ENCODE data around the gene SOWAHB. TPM values are rescaled to one million over a fixed set of nuclear protein-coding genes. Genes with fewer than 3 reads are reported as not detected.

SOWAHB gene
- total and polyA plus RNA-seq, 4 donors, result 0.26 to 0.88 (median 0.32) TPM; not detected in 1

GRCh38 chr4:76850010-76850441 lies 47.9 kb downstream of the SOWAHB start:
- Histone ChIP-seq H3K27ac (ENCODE audit: low read depth in 1 of 2, low read length in 2 of 2) (no peak overlapping the region), H3K4me1 (ENCODE audit: control insufficient read depth in 1 of 2, insufficient read depth in 2 of 2, low read length in 2 of 2) (peaks cover 0 to 2% of the 10 kb centered on the region in 2 donors), H3K36me3 (ENCODE audit: control insufficient read depth in 1 of 2, insufficient read depth in 2 of 2, low read length in 1 of 2) (no peaks in the 10 kb centered on the region), H3K27me3 (ENCODE audit: control insufficient read depth in 1 of 2, insufficient read depth in 2 of 2, low read length in 1 of 2) (no peaks in the 10 kb centered on the region), H3K4me3 (ENCODE audit: low read length in 2 of 2) (no peak overlapping the region), H3K9me3 (ENCODE audit: control insufficient read depth, low read length) (no peaks in the 10 kb centered on the region)
- 70 to 71% methylated on average over 4 of the region's 4 CpGs for WGBS, 2 donors
- ATAC-seq (ENCODE audit: low FRiP score) (no peak), DNase-seq (no peak)
- intact Hi-C loops (cut with DNase I), result no loop called here

Other genes starting within 250 kb of the SOWAHB start
- 100 to 1,000 TPM in 1 of 2 donors, 10 to 100 TPM in 1; 86.1 to 120 TPM for gene SEPTIN11, start 51.6 kb upstream of the SOWAHB start, total RNA-seq
- 100 to 1,000 TPM in 1 of 2 donors, 10 to 100 TPM in 1; 39.6 to 110 TPM for gene SEPTIN11, start 51.6 kb upstream of the SOWAHB start, polyA plus RNA-seq
- 100 to 1,000 TPM; 384 to 436 TPM for gene CCNI, start 177.8 kb upstream of the SOWAHB start, total RNA-seq
- gene CCNI, start 177.8 kb upstream of the SOWAHB start, polyA plus RNA-seq, result 100 to 1,000 TPM; 297 to 633 TPM